SU-DHL-6 (cell line): ENCODE measurements around the gene GLYR1.

Experiments used
- EZH2phosphoT487 ChIP-seq: fragments of 200-600 bp; sonication (generic), shearing (Covaris generic); conservative IDR thresholded peaks from 2 replicates; pipeline ENCODE4 v1.6.1; 2018; ENCODE audit warnings: mild to moderate bottlenecking, antibody characterized with exemption, low read length, moderate library complexity, mixed read lengths
- TF ChIP-seq, protein P1 (sequence below): fragments of 200-600 bp; sonication (generic); IDR thresholded peaks from one replicate; pipeline ENCODE4 v1.5.1; 2017; ENCODE audit warnings: antibody characterized with exemption, mild to moderate bottlenecking, low read length, moderate library complexity; ENCODE audit not compliant: insufficient read depth, poor library complexity, severe bottlenecking

DNA sequence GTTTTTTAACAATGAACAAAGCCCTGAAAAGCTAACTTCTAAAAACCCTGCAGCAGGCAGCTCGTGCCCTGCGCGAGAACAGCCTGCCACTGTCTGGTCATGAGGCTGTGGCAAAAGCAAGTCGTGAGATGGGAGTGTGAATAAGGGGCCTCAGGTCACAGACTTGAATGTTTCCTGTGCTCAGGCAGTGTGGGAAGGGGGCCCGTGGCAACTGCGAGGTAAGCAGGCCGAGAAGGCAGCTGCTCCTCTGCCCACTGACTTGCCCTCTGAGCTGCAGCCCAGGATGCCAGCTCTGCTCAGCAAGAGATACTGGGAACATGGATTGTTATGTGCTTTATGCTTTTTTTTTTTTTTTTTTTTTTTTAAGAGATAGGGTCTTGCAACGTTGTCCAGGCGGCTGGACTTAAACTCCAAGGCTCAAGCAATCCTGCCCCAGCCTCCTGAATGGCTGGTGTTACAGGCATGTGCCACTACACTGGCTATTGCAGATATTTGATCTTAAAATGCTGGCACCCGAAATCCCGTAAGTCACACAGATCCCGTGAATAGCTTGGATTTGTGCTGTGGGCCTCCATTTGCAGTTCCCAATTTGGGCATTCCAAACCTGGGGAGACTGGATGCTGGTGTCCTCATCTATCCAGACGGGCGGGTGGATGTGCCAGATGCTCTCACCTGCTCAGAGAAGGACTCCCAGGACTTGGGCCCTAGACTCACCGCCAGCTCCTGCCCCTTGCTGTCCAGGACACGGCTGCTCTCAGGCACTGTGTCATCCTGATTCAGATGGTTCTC, 44.2 kb upstream of the GLYR1 start:
- TF ChIP-seq, protein P1, sequence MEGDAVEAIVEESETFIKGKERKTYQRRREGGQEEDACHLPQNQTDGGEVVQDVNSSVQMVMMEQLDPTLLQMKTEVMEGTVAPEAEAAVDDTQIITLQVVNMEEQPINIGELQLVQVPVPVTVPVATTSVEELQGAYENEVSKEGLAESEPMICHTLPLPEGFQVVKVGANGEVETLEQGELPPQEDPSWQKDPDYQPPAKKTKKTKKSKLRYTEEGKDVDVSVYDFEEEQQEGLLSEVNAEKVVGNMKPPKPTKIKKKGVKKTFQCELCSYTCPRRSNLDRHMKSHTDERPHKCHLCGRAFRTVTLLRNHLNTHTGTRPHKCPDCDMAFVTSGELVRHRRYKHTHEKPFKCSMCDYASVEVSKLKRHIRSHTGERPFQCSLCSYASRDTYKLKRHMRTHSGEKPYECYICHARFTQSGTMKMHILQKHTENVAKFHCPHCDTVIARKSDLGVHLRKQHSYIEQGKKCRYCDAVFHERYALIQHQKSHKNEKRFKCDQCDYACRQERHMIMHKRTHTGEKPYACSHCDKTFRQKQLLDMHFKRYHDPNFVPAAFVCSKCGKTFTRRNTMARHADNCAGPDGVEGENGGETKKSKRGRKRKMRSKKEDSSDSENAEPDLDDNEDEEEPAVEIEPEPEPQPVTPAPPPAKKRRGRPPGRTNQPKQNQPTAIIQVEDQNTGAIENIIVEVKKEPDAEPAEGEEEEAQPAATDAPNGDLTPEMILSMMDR: no peak
- TF ChIP-seq EZH2phosphoT487: no peak
